ENCODE measurements around the gene ATF6B.

DNA sequence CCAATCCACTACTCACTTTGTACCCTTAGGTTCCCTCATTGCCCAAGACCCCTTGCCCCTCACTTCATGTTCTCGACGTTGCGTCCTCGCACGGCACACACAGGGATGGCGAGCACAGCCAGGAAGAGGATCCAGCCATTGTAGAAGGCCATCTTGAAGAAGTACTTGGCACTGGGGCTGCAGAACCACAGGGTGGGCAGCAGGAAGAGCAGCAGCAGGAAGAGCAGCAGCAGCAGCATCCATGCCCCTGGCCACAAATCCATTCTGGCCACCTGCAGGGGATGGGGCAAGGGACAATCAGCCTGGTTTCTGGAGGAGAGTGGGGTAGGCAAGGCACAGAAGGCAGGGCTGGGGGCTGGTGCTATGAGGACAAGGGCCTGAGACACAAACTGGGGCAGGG lies 43.2 kb upstream of the ATF6B start:
- TF ChIP-seq POLR2A (IDR thresholded peaks at IDR 0.05), result no peak
- TF ChIP-seq, protein P1, sequence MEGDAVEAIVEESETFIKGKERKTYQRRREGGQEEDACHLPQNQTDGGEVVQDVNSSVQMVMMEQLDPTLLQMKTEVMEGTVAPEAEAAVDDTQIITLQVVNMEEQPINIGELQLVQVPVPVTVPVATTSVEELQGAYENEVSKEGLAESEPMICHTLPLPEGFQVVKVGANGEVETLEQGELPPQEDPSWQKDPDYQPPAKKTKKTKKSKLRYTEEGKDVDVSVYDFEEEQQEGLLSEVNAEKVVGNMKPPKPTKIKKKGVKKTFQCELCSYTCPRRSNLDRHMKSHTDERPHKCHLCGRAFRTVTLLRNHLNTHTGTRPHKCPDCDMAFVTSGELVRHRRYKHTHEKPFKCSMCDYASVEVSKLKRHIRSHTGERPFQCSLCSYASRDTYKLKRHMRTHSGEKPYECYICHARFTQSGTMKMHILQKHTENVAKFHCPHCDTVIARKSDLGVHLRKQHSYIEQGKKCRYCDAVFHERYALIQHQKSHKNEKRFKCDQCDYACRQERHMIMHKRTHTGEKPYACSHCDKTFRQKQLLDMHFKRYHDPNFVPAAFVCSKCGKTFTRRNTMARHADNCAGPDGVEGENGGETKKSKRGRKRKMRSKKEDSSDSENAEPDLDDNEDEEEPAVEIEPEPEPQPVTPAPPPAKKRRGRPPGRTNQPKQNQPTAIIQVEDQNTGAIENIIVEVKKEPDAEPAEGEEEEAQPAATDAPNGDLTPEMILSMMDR (IDR thresholded peaks at IDR 0.05), result no peak
